ENCODE measurements around the gene SMC3.

The SMC3 gene

GRCh38 chr10:110524859-110525232 is 42.6 kb upstream of the SMC3 start:
- TF ChIP-seq, protein P1, sequence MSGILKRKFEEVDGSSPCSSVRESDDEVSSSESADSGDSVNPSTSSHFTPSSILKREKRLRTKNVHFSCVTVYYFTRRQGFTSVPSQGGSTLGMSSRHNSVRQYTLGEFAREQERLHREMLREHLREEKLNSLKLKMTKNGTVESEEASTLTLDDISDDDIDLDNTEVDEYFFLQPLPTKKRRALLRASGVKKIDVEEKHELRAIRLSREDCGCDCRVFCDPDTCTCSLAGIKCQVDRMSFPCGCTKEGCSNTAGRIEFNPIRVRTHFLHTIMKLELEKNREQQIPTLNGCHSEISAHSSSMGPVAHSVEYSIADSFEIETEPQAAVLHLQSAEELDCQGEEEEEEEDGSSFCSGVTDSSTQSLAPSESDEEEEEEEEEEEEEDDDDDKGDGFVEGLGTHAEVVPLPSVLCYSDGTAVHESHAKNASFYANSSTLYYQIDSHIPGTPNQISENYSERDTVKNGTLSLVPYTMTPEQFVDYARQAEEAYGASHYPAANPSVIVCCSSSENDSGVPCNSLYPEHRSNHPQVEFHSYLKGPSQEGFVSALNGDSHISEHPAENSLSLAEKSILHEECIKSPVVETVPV (CRISPR knock-in tag; IDR thresholded peaks at IDR 0.05) = no peak
- TF ChIP-seq ZNF8 (CRISPR knock-in tag; IDR thresholded peaks at IDR 0.05) (no peak), TCF4 (CRISPR knock-in tag; IDR thresholded peaks at IDR 0.05; ENCODE audit: borderline replicate concordance) (no peak), ESRRG (CRISPR knock-in tag; IDR thresholded peaks at IDR 0.05) (no peak), ARNTL (CRISPR knock-in tag; IDR thresholded peaks at IDR 0.05; ENCODE audit: borderline replicate concordance, low read depth) (no peak), ZFP30 (CRISPR knock-in tag; IDR thresholded peaks at IDR 0.05) (no peak), TOX (CRISPR knock-in tag; IDR thresholded peaks at IDR 0.05; ENCODE audit: borderline replicate concordance) (no peak), PPARA (CRISPR knock-in tag; IDR thresholded peaks at IDR 0.05; ENCODE audit: borderline replicate concordance) (no peak), OSR1 (CRISPR knock-in tag; IDR thresholded peaks at IDR 0.05) (no peak), ZNF70 (CRISPR knock-in tag; IDR thresholded peaks at IDR 0.05) (no peak), ZFP3 (CRISPR knock-in tag; IDR thresholded peaks at IDR 0.05) (no peak), BACH2 (CRISPR knock-in tag; IDR thresholded peaks at IDR 0.05; ENCODE audit: borderline replicate concordance) (no peak), RARB (CRISPR knock-in tag; IDR thresholded peaks at IDR 0.05) (no peak)
- TF ChIP-seq, protein P2, sequence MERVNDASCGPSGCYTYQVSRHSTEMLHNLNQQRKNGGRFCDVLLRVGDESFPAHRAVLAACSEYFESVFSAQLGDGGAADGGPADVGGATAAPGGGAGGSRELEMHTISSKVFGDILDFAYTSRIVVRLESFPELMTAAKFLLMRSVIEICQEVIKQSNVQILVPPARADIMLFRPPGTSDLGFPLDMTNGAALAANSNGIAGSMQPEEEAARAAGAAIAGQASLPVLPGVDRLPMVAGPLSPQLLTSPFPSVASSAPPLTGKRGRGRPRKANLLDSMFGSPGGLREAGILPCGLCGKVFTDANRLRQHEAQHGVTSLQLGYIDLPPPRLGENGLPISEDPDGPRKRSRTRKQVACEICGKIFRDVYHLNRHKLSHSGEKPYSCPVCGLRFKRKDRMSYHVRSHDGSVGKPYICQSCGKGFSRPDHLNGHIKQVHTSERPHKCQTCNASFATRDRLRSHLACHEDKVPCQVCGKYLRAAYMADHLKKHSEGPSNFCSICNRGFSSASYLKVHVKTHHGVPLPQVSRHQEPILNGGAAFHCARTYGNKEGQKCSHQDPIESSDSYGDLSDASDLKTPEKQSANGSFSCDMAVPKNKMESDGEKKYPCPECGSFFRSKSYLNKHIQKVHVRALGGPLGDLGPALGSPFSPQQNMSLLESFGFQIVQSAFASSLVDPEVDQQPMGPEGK (CRISPR knock-in tag; IDR thresholded peaks at IDR 0.05; ENCODE audit: borderline replicate concordance) = no peak
- TF ChIP-seq, protein P3, sequence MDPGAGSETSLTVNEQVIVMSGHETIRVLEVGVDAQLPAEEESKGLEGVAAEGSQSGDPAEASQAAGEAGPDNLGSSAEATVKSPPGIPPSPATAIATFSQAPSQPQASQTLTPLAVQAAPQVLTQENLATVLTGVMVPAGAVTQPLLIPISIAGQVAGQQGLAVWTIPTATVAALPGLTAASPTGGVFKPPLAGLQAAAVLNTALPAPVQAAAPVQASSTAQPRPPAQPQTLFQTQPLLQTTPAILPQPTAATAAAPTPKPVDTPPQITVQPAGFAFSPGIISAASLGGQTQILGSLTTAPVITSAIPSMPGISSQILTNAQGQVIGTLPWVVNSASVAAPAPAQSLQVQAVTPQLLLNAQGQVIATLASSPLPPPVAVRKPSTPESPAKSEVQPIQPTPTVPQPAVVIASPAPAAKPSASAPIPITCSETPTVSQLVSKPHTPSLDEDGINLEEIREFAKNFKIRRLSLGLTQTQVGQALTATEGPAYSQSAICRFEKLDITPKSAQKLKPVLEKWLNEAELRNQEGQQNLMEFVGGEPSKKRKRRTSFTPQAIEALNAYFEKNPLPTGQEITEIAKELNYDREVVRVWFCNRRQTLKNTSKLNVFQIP (CRISPR knock-in tag; IDR thresholded peaks at IDR 0.05; ENCODE audit: borderline replicate concordance, low read depth) = no peak
- TF ChIP-seq, protein P4, sequence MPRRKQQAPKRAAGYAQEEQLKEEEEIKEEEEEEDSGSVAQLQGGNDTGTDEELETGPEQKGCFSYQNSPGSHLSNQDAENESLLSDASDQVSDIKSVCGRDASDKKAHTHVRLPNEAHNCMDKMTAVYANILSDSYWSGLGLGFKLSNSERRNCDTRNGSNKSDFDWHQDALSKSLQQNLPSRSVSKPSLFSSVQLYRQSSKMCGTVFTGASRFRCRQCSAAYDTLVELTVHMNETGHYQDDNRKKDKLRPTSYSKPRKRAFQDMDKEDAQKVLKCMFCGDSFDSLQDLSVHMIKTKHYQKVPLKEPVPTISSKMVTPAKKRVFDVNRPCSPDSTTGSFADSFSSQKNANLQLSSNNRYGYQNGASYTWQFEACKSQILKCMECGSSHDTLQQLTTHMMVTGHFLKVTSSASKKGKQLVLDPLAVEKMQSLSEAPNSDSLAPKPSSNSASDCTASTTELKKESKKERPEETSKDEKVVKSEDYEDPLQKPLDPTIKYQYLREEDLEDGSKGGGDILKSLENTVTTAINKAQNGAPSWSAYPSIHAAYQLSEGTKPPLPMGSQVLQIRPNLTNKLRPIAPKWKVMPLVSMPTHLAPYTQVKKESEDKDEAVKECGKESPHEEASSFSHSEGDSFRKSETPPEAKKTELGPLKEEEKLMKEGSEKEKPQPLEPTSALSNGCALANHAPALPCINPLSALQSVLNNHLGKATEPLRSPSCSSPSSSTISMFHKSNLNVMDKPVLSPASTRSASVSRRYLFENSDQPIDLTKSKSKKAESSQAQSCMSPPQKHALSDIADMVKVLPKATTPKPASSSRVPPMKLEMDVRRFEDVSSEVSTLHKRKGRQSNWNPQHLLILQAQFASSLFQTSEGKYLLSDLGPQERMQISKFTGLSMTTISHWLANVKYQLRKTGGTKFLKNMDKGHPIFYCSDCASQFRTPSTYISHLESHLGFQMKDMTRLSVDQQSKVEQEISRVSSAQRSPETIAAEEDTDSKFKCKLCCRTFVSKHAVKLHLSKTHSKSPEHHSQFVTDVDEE (CRISPR knock-in tag; IDR thresholded peaks at IDR 0.05) = no peak
- no peak for ATAC-seq

DNA sequence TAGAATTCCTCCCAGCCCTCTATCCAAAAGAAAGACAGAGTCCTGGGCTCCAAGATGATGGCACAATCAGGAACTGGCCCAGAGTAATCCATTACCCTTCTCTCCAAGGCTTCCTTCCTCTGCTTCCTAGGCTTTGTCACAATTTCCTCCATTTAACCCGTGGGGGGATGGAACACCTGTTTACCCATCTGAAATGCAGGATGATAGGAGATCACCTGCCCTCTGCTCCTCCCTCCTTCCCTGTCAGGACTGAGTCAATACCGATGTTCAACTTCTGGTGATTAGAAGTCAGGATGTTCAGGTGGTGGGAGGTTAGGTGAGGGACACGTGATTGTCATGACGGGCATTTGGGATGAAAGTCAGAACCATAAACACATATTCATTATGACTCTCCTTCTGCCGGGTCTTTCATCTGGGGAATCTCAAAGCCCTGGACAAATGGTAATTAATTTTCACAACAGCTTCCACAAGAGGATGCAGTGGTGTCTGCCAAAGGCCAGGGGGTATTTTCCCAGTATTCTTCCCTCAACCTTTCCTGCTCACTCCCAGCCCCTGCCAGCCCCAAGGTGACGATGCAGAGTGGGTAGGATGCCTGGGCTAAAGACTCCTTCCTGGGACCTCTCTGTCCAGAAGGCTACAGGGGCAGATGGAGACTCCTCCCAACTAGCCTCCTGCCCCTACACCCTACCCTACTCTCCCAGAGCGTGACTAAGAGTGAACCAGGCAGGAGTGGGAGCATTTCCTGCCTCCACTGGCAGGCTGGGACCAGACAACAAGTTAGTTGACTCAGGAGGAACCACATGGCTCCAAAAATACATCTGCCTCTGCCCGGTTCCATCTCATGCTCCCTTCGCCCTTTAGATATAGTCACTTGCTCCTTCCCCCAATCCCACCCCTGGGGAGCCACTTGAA is 41.9 kb upstream of the SMC3 start:
- ATAC-seq = peak; percentile 33
- TF ChIP-seq BACH2 (CRISPR knock-in tag; IDR thresholded peaks at IDR 0.05; ENCODE audit: borderline replicate concordance) = no peak
- TF ChIP-seq, protein P4 (CRISPR knock-in tag; IDR thresholded peaks at IDR 0.05) = no peak
- no peak for TF ChIP-seq SNAI2 (CRISPR knock-in tag; IDR thresholded peaks at IDR 0.05)
- TF ChIP-seq, protein P2 (CRISPR knock-in tag; IDR thresholded peaks at IDR 0.05; ENCODE audit: borderline replicate concordance) = no peak
- no peak for TF ChIP-seq ZC3H10 (CRISPR knock-in tag; IDR thresholded peaks at IDR 0.05)
- no peak for TF ChIP-seq TCF4 (CRISPR knock-in tag; IDR thresholded peaks at IDR 0.05; ENCODE audit: borderline replicate concordance)
- no peak for TF ChIP-seq PPARA (CRISPR knock-in tag; IDR thresholded peaks at IDR 0.05; ENCODE audit: borderline replicate concordance)
- TF ChIP-seq CREB5 (CRISPR knock-in tag; IDR thresholded peaks at IDR 0.05; ENCODE audit: low read depth) = no peak
- no peak for TF ChIP-seq ISL1 (CRISPR knock-in tag; IDR thresholded peaks at IDR 0.05)
- TF ChIP-seq ZNF565 (CRISPR knock-in tag; conservative IDR thresholded peaks at IDR 0.05; ENCODE audit: low read depth) = no peak
- TF ChIP-seq ZFP3 (CRISPR knock-in tag; IDR thresholded peaks at IDR 0.05) = no peak
- TF ChIP-seq ZNF70 (CRISPR knock-in tag; IDR thresholded peaks at IDR 0.05) = no peak
